Lower leg skin (tissue), 3 donors: ENCODE data around the gene ZNF385D.

Experiments
- CTCF ChIP-seq, 3 donors: fragments of 450-650 bp; IDR thresholded peaks; one replicate each; pipeline ENCODE4 v1.5.1; 2016; ENCODE audit warnings: antibody characterized with exemption in 3 of 3, mild to moderate bottlenecking in 3 of 3, moderate library complexity in 2 of 3
- POLR2A ChIP-seq, 2 donors: fragments of 450-650 bp; IDR thresholded peaks; one replicate each; pipeline ENCODE4 v1.6.1; 2016 to 2017; ENCODE audit warnings: antibody characterized with exemption in 2 of 2, mild to moderate bottlenecking in 1 of 2, moderate library complexity in 1 of 2

GRCh38 chr3:21779909-21780308, 28.9 kb upstream of the ZNF385D start:
- TF ChIP-seq CTCF (IDR thresholded peaks at IDR 0.05): no peak
- TF ChIP-seq POLR2A (IDR thresholded peaks at IDR 0.05): no peak
